K562 (cell line): ENCODE results near the gene SURF4.

Source experiments
- BACH1 ChIP-seq: fragments of 200-800 bp; sonication (Bioruptor generic); IDR thresholded peaks from 2 replicates; pipeline ENCODE4 v1.6.1; 2016; ENCODE audit warnings: missing genetic modification characterization, missing compliant biosample characterization
- CBX3 ChIP-seq, 2 experiments: IDR thresholded peaks; 1 replicate in 1 of 2; 2 replicates in 1 of 2; pipeline ENCODE4 v1.6.1; 2012; ENCODE audit warnings: inconsistent platforms in 2 of 2, low read length in 2 of 2, borderline replicate concordance in 1 of 2, control low read depth in 1 of 2
- HOXB6 ChIP-seq: fragments of 250-450 bp; sonication (Bioruptor Pico); IDR thresholded peaks from 2 replicates; pipeline ENCODE4 v1.5.1; 2022; ENCODE audit warnings: mild to moderate bottlenecking, borderline replicate concordance
- MLX ChIP-seq, 2 experiments: fragments of 450-650 bp in 1 of 2; sonication (generic) in 1 of 2; formaldehyde crosslinking; conservative IDR thresholded peaks; 2 replicates each; pipeline versions ENCODE4 v1.4.0 to v1.8.1; 2020 to 2022; ENCODE audit warnings: mild to moderate bottlenecking in 1 of 2, missing genetic modification reagents in 1 of 2
- NFATC3 ChIP-seq: fragments of 450-650 bp; IDR thresholded peaks from 2 replicates; pipeline ENCODE4 v1.6.1; 2017; ENCODE audit warnings: mild to moderate bottlenecking
- PHF20 ChIP-seq: fragments of 450-650 bp; IDR thresholded peaks from 2 replicates; pipeline ENCODE4 v1.6.1; 2018; ENCODE audit not compliant: partially characterized antibody
- POLR2A ChIP-seq: fragments of 450-650 bp; conservative IDR thresholded peaks from 2 replicates; pipeline ENCODE4 v1.6.1; 2016
- SREBF2 ChIP-seq: sonication (generic); formaldehyde crosslinking; IDR thresholded peaks from 2 replicates; pipeline ENCODE4 v1.4.0; 2020; ENCODE audit warnings: mild to moderate bottlenecking, missing genetic modification reagents
- U2AF2 ChIP-seq: fragments of 200-400 bp; formaldehyde crosslinking; optimal IDR thresholded peaks from 2 replicates; pipeline ENCODE3; 2017; ENCODE audit warnings: low read depth, mild to moderate bottlenecking, low read length
- ZHX1 ChIP-seq: fragments of 150-350 bp; conservative IDR thresholded peaks from 2 replicates; pipeline ENCODE4 v1.6.1; 2014; ENCODE audit warnings: low read length
- ZNF586 ChIP-seq: fragments of 450-650 bp; formaldehyde crosslinking; conservative IDR thresholded peaks from 2 replicates; pipeline ENCODE4 v1.4.0; 2020; ENCODE audit warnings: mild to moderate bottlenecking, moderate library complexity
- TF ChIP-seq, protein P1 (sequence below), 2 experiments: fragments of 450-650 bp; formaldehyde crosslinking in 1 of 2; IDR thresholded peaks; 2 replicates each; pipeline versions ENCODE4 v1.4.0 to v1.6.1; 2014 to 2020; ENCODE audit warnings: mild to moderate bottlenecking in 2 of 2, borderline replicate concordance in 1 of 2, low read depth in 1 of 2

DNA sequence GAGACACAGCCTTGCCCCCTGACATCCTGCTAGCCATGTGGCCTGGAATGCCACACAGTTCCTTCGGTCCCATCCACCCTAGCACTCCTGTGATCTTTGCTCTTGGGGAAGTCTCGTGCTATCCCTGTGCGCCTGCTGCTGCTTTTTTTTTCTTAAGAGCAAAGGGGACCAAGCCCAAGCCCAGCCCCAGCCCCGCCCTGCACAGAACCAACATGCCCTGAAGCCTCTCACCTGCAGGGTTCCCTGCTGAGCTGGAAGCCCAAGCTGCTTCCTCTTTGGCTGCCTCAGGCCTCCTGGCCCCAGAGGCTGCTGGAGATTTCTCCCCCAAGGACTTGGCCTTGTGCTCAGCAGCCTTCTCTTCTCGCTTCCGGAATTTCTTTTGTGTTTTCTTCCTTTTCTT lies 41.7 kb downstream of the SURF4 start:
- TF ChIP-seq HOXB6 (no peak), ZHX1 (no peak), U2AF2 (no peak), SREBF2 (CRISPR knock-in tag) (no peak), ZNF586 (CRISPR knock-in tag) (no peak), NFATC3 (no peak), BACH1 (tag) (no peak), PHF20 (no peak), CBX3 (IDR thresholded peaks at IDR 0.05; ENCODE audit: borderline replicate concordance in 1 of 2, low read length in 2 of 2) (no peak), POLR2A (no peak; the same call in 1 of the 2 replicates), MLX (CRISPR knock-in tag; conservative IDR thresholded peaks at IDR 0.05) (no peak)
- TF ChIP-seq, protein P1, sequence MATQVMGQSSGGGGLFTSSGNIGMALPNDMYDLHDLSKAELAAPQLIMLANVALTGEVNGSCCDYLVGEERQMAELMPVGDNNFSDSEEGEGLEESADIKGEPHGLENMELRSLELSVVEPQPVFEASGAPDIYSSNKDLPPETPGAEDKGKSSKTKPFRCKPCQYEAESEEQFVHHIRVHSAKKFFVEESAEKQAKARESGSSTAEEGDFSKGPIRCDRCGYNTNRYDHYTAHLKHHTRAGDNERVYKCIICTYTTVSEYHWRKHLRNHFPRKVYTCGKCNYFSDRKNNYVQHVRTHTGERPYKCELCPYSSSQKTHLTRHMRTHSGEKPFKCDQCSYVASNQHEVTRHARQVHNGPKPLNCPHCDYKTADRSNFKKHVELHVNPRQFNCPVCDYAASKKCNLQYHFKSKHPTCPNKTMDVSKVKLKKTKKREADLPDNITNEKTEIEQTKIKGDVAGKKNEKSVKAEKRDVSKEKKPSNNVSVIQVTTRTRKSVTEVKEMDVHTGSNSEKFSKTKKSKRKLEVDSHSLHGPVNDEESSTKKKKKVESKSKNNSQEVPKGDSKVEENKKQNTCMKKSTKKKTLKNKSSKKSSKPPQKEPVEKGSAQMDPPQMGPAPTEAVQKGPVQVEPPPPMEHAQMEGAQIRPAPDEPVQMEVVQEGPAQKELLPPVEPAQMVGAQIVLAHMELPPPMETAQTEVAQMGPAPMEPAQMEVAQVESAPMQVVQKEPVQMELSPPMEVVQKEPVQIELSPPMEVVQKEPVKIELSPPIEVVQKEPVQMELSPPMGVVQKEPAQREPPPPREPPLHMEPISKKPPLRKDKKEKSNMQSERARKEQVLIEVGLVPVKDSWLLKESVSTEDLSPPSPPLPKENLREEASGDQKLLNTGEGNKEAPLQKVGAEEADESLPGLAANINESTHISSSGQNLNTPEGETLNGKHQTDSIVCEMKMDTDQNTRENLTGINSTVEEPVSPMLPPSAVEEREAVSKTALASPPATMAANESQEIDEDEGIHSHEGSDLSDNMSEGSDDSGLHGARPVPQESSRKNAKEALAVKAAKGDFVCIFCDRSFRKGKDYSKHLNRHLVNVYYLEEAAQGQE (IDR thresholded peaks at IDR 0.05; ENCODE audit: borderline replicate concordance), result no peak
- TF ChIP-seq, protein P1 (CRISPR knock-in tag; IDR thresholded peaks at IDR 0.05; ENCODE audit: low read depth), result no peak
